Trophoblast cell (in vitro differentiated cells and primary cell): ENCODE results near the gene ZNF276.

ENCODE experiments used
- DNase-seq, 2 donors: peaks; one replicate each; pipeline ENCODE4 v3.0.0-alpha.2; 2016
- H2AFZ ChIP-seq: 2 replicates; pipeline ENCODE4 v1.6.1; 2013; ENCODE audit warnings: low read length, moderate library complexity, mild to moderate bottlenecking; ENCODE audit not compliant: insufficient read depth, poor library complexity
- H2AK5ac ChIP-seq: 2 replicates; pipeline ENCODE4 v1.6.1; 2013; ENCODE audit warnings: mild to moderate bottlenecking, low read length
- H2BK120ac ChIP-seq: 2 replicates; pipeline ENCODE4 v1.6.1; 2013; ENCODE audit warnings: low read length, mild to moderate bottlenecking, moderate library complexity; ENCODE audit not compliant: insufficient read depth, poor library complexity
- H2BK12ac ChIP-seq: 2 replicates; pipeline ENCODE4 v1.6.1; 2013; ENCODE audit warnings: mild to moderate bottlenecking, low read length, moderate library complexity
- H2BK5ac ChIP-seq: 2 replicates; pipeline ENCODE4 v1.6.1; 2013; ENCODE audit warnings: low read length, low read depth, moderate library complexity, mild to moderate bottlenecking; ENCODE audit not compliant: poor library complexity
- H3K14ac ChIP-seq: 2 replicates; pipeline ENCODE4 v1.6.1; 2013; ENCODE audit warnings: mild to moderate bottlenecking, low read length
- H3K18ac ChIP-seq: 2 replicates; pipeline ENCODE4 v1.6.1; 2013; ENCODE audit warnings: mild to moderate bottlenecking, low read length
- H3K23ac ChIP-seq: 2 replicates; pipeline ENCODE4 v1.6.1; 2013; ENCODE audit warnings: low read length
- H3K27ac ChIP-seq: 2 replicates; pipeline ENCODE4 v1.5.1; 2013; ENCODE audit warnings: low read depth, mild to moderate bottlenecking, inconsistent platforms, low read length, moderate library complexity
- H3K27me3 ChIP-seq: 2 replicates; pipeline ENCODE4 v1.6.1; 2013; ENCODE audit warnings: inconsistent platforms, mild to moderate bottlenecking, low read length, moderate library complexity; ENCODE audit not compliant: insufficient read depth
- H3K36me3 ChIP-seq, 2 experiments: 1 replicate in 1 of 2; 2 replicates in 1 of 2; pipeline ENCODE4 v1.6.1; 2013; ENCODE audit warnings: low read length in 2 of 2, mild to moderate bottlenecking in 2 of 2, moderate library complexity in 1 of 2; ENCODE audit not compliant: insufficient read depth in 2 of 2, control insufficient read depth in 1 of 2
- H3K4ac ChIP-seq: 2 replicates; pipeline ENCODE4 v1.6.1; 2013; ENCODE audit warnings: low read depth, mild to moderate bottlenecking, low read length, moderate library complexity
- H3K4me1 ChIP-seq, 2 experiments: 1 replicate in 1 of 2; 2 replicates in 1 of 2; pipeline ENCODE4 v1.6.1; 2013; ENCODE audit warnings: low read length in 2 of 2, mild to moderate bottlenecking in 2 of 2, moderate library complexity in 1 of 2; ENCODE audit not compliant: insufficient read depth in 2 of 2, control insufficient read depth in 1 of 2
- H3K4me2 ChIP-seq: 2 replicates; pipeline ENCODE4 v1.6.1; 2013; ENCODE audit warnings: inconsistent platforms, mild to moderate bottlenecking, low read length, moderate library complexity
- H3K4me3 ChIP-seq: 2 replicates; pipeline ENCODE4 v1.5.1; 2013; ENCODE audit warnings: mild to moderate bottlenecking, low read depth, low read length, inconsistent platforms
- H3K79me1 ChIP-seq: one replicate; pipeline ENCODE4 v1.6.1; 2013; ENCODE audit warnings: low read length
- H3K79me2 ChIP-seq: 2 replicates; pipeline ENCODE4 v1.6.1; 2013; ENCODE audit warnings: low read length, mild to moderate bottlenecking; ENCODE audit not compliant: control insufficient read depth, insufficient read depth, poor library complexity
- H3K9ac ChIP-seq: 2 replicates; pipeline ENCODE4 v1.6.1; 2013; ENCODE audit warnings: mild to moderate bottlenecking, low read length
- H3K9me3 ChIP-seq: 2 replicates; pipeline ENCODE4 v1.6.1; 2013; ENCODE audit warnings: low read depth, mild to moderate bottlenecking, control low read depth, inconsistent platforms, low read length; ENCODE audit not compliant: insufficient read depth
- H4K12ac ChIP-seq: 2 replicates; pipeline ENCODE4 v1.6.1; 2013; ENCODE audit warnings: low read depth, mild to moderate bottlenecking, low read length, moderate library complexity
- H4K8ac ChIP-seq: 2 replicates; pipeline ENCODE4 v1.6.1; 2013; ENCODE audit warnings: low read depth, mild to moderate bottlenecking, low read length, moderate library complexity
- H4K91ac ChIP-seq: one replicate; pipeline ENCODE4 v1.6.1; 2013; ENCODE audit warnings: low read depth, mild to moderate bottlenecking, low read length, moderate library complexity
- WGBS: extraction: QIAGEN DNeasy Blood & Tissue Kit; methylation state at CpG from one replicate; pipeline ENCODE4 v1.1.7; 2013; ENCODE audit warnings: missing lambda C conversion rate; ENCODE audit not compliant: insufficient read length, insufficient coverage; ENCODE audit errors: extremely low coverage; 5-methylcytosine and 5-hydroxymethylcytosine counted together

Gene ZNF276

GRCh38 chr16:89759746-89760340 lies 38.5 kb downstream of the ZNF276 start:
- Histone ChIP-seq H3K18ac (no peak overlapping the region), H3K4me3 (no peak overlapping the region), H3K36me3 (peaks cover 66 to 67% of the 10 kb centered on the region in 2 experiments), H3K14ac (no peak overlapping the region), H2AK5ac (no peak overlapping the region), H4K91ac (no peak overlapping the region), H2BK120ac (no peak overlapping the region), H3K27ac (no peak overlapping the region), H3K23ac (no peak overlapping the region), H3K4me1 (no peaks in the 10 kb centered on the region), H3K9ac (no peak overlapping the region), H2BK12ac (no peak overlapping the region), H3K79me2 (no peaks in the 10 kb centered on the region), H3K9me3 (no peaks in the 10 kb centered on the region), H4K8ac (no peak overlapping the region), H2AFZ (no peak overlapping the region), H3K4ac (no peak overlapping the region), H3K27me3 (no peaks in the 10 kb centered on the region), H3K79me1 (no peaks in the 10 kb centered on the region), H4K12ac (no peak overlapping the region), H3K4me2 (no peak overlapping the region), H2BK5ac (no peak overlapping the region)
- no peak for DNase-seq
- no CpG with 5 or more reads among the region's 26 CpGs for WGBS

GRCh38 chr16:89761304-89761922 lies 40.1 kb downstream of the ZNF276 start:
- no peak overlapping the region for H2AK5ac ChIP-seq
- peaks cover 74 to 75% of the 10 kb centered on the region in 2 experiments for H3K36me3 ChIP-seq
- H3K79me2 ChIP-seq = no peaks in the 10 kb centered on the region
- no peaks in the 10 kb centered on the region for H3K27me3 ChIP-seq
- no peak overlapping the region for H3K4ac ChIP-seq
- H3K23ac ChIP-seq = no peak overlapping the region
- no peak overlapping the region for H2AFZ ChIP-seq
- peak in 1 of 2 donors; percentile 14 for DNase-seq
- H3K4me3 ChIP-seq = no peak overlapping the region
- no peaks in the 10 kb centered on the region for H3K79me1 ChIP-seq
- H3K18ac ChIP-seq = no peak overlapping the region
- no CpG with 5 or more reads among the region's 17 CpGs for WGBS
- H3K9me3 ChIP-seq = no peaks in the 10 kb centered on the region
- no peak overlapping the region for H3K14ac ChIP-seq
- no peak overlapping the region for H4K12ac ChIP-seq
- no peak overlapping the region for H2BK120ac ChIP-seq
- no peak overlapping the region for H3K9ac ChIP-seq
- no peaks in the 10 kb centered on the region for H3K4me1 ChIP-seq
- no peak overlapping the region for H2BK12ac ChIP-seq
- H4K91ac ChIP-seq = no peak overlapping the region
- H3K27ac ChIP-seq = no peak overlapping the region
- H4K8ac ChIP-seq = no peak overlapping the region
- H2BK5ac ChIP-seq = no peak overlapping the region
- no peak overlapping the region for H3K4me2 ChIP-seq

GRCh38 chr16:89764711-89765201 lies 43.4 kb downstream of the ZNF276 start:
- Histone ChIP-seq H2AFZ (no peak overlapping the region), H4K91ac (no peak overlapping the region), H3K79me1 (no peaks in the 10 kb centered on the region), H4K12ac (no peak overlapping the region), H2BK5ac (no peak overlapping the region), H3K27ac (no peak overlapping the region), H4K8ac (no peak overlapping the region), H3K9me3 (no peaks in the 10 kb centered on the region), H3K18ac (no peak overlapping the region), H2BK120ac (no peak overlapping the region), H2BK12ac (no peak overlapping the region), H3K4me2 (no peak overlapping the region), H3K4me1 (no peaks in the 10 kb centered on the region), H3K27me3 (no peaks in the 10 kb centered on the region), H3K4ac (no peak overlapping the region), H2AK5ac (no peak overlapping the region), H3K79me2 (no peaks in the 10 kb centered on the region), H3K23ac (no peak overlapping the region), H3K14ac (no peak overlapping the region), H3K4me3 (no peak overlapping the region), H3K36me3 (peaks cover 66 to 68% of the 10 kb centered on the region in 2 experiments), H3K9ac (no peak overlapping the region)
- peak; percentile 41 to 62 for DNase-seq
- WGBS = no CpG with 5 or more reads among the region's 18 CpGs

- no peaks in the 10 kb centered on the region for H3K79me1 ChIP-seq
- no peak overlapping the region for H3K9ac ChIP-seq
- peak; percentile 11 to 57 for DNase-seq
- no peaks in the 10 kb centered on the region for H3K4me1 ChIP-seq
- no peak overlapping the region for H2AK5ac ChIP-seq
- no peaks in the 10 kb centered on the region for H3K79me2 ChIP-seq
- H3K4me3 ChIP-seq = no peak overlapping the region
- no peak overlapping the region for H3K4me2 ChIP-seq
- H4K8ac ChIP-seq = no peak overlapping the region
- WGBS = no CpG with 5 or more reads among the region's 10 CpGs
- H2AFZ ChIP-seq = no peak overlapping the region
- H2BK5ac ChIP-seq = no peak overlapping the region
- H4K12ac ChIP-seq = no peak overlapping the region
- no peak overlapping the region for H3K4ac ChIP-seq
- H3K27ac ChIP-seq = no peak overlapping the region
- H4K91ac ChIP-seq = no peak overlapping the region
- H3K27me3 ChIP-seq = no peaks in the 10 kb centered on the region
- H3K9me3 ChIP-seq = no peaks in the 10 kb centered on the region
- H3K18ac ChIP-seq = no peak overlapping the region
- H2BK12ac ChIP-seq = no peak overlapping the region
- H2BK120ac ChIP-seq = no peak overlapping the region
- peaks cover 66 to 68% of the 10 kb centered on the region in 2 experiments for H3K36me3 ChIP-seq
- no peak overlapping the region for H3K23ac ChIP-seq
- no peak overlapping the region for H3K14ac ChIP-seq
Measured at GRCh38 chr16:89765292-89765830, 44.0 kb downstream of the ZNF276 start.
